RWPE2 (cell line): ENCODE data around the gene UGT1A3.

Experiments
- ATAC-seq: fragments of 200-7000 bp; cut with Tn5 transposase; 3 replicates; pipeline ENCODE4 v1.9.1; 2021; ENCODE audit warnings: low read depth
- DNase-seq: peaks from one replicate; pipeline ENCODE4 v3.0.0-alpha.2; 2020; ENCODE audit warnings: low spot score
- H3K27ac ChIP-seq: fragments of 450-650 bp; 2 replicates; pipeline ENCODE4 v1.5.1; 2017; ENCODE audit warnings: mild to moderate bottlenecking; ENCODE audit not compliant: poor library complexity, severe bottlenecking
- H3K27me3 ChIP-seq: fragments of 250-450 bp; sonication (Bioruptor Pico); 2 replicates; pipeline ENCODE4 v1.5.1; 2021; ENCODE audit warnings: mild to moderate bottlenecking, moderate library complexity; ENCODE audit not compliant: insufficient read depth, poor library complexity, severe bottlenecking
- H3K36me3 ChIP-seq: fragments of 250-450 bp; sonication (Bioruptor Pico); 2 replicates; pipeline ENCODE4 v1.5.1; 2020; ENCODE audit warnings: low read depth, mild to moderate bottlenecking, moderate library complexity
- H3K4me1 ChIP-seq: fragments of 250-450 bp; sonication (Bioruptor Pico); 2 replicates; pipeline ENCODE4 v1.5.1; 2021; ENCODE audit warnings: mild to moderate bottlenecking, moderate library complexity; ENCODE audit not compliant: insufficient read depth, poor library complexity, severe bottlenecking
- H3K4me3 ChIP-seq: fragments of 250-450 bp; sonication (Bioruptor Pico); 2 replicates; pipeline ENCODE4 v1.5.1; 2021; ENCODE audit warnings: mild to moderate bottlenecking, moderate library complexity; ENCODE audit not compliant: severe bottlenecking
- H3K9me3 ChIP-seq: fragments of 250-450 bp; sonication (Bioruptor Pico); 2 replicates; pipeline ENCODE4 v1.5.1; 2021; ENCODE audit warnings: mild to moderate bottlenecking, moderate library complexity; ENCODE audit not compliant: severe bottlenecking
- CTCF ChIP-seq: fragments of 450-650 bp; IDR thresholded peaks from one replicate; pipeline ENCODE4 v1.5.1; 2017; ENCODE audit warnings: mild to moderate bottlenecking, moderate library complexity; ENCODE audit not compliant: poor library complexity, severe bottlenecking

Gene UGT1A3

GRCh38 chr2:233764761-233765160 is 35.9 kb downstream of the UGT1A3 start:
- no peak for TF ChIP-seq CTCF
- no peak overlapping the region for H3K27ac ChIP-seq
- H3K4me1 ChIP-seq = peaks cover 13% of the 10 kb centered on the region
- DNase-seq (no peak), ATAC-seq (no peak)
- no peaks in the 10 kb centered on the region for H3K36me3 ChIP-seq
- H3K4me3 ChIP-seq = no peak overlapping the region
- H3K27me3 ChIP-seq = no peaks in the 10 kb centered on the region
- H3K9me3 ChIP-seq = no peaks in the 10 kb centered on the region

GRCh38 chr2:233766416-233766815 is 37.6 kb downstream of the UGT1A3 start:
- ATAC-seq (no peak), DNase-seq (no peak)
- TF ChIP-seq CTCF = no peak
- Histone ChIP-seq H3K4me1 (peaks cover 8% of the 10 kb centered on the region), H3K9me3 (no peaks in the 10 kb centered on the region), H3K4me3 (no peak overlapping the region), H3K36me3 (no peaks in the 10 kb centered on the region), H3K27me3 (no peaks in the 10 kb centered on the region), H3K27ac (no peak overlapping the region)

GRCh38 chr2:233768076-233768475 is 39.2 kb downstream of the UGT1A3 start:
- H3K36me3 ChIP-seq = no peaks in the 10 kb centered on the region
- H3K4me1 ChIP-seq = peaks cover 4% of the 10 kb centered on the region
- no peak overlapping the region for H3K4me3 ChIP-seq
- no peak overlapping the region for H3K27ac ChIP-seq
- DNase-seq (no peak), ATAC-seq (no peak)
- no peaks in the 10 kb centered on the region for H3K9me3 ChIP-seq
- TF ChIP-seq CTCF = no peak
- no peaks in the 10 kb centered on the region for H3K27me3 ChIP-seq

- Histone ChIP-seq H3K4me1 (peaks cover 2% of the 10 kb centered on the region), H3K27me3 (no peaks in the 10 kb centered on the region), H3K27ac (no peak overlapping the region), H3K9me3 (no peaks in the 10 kb centered on the region), H3K36me3 (no peaks in the 10 kb centered on the region), H3K4me3 (no peak overlapping the region)
- no peak for TF ChIP-seq CTCF
- DNase-seq (no peak), ATAC-seq (no peak)
Measured at GRCh38 chr2:233769260-233769659, 40.4 kb downstream of the UGT1A3 start.

- no peaks in the 10 kb centered on the region for H3K4me1 ChIP-seq
- ATAC-seq = no peak
- no peak for TF ChIP-seq CTCF
Measured at GRCh38 chr2:233772153-233772552, 43.3 kb downstream of the UGT1A3 start.

More at GRCh38 chr2:233772153-233772552, 43.3 kb downstream of the UGT1A3 start:
- Histone ChIP-seq H3K27ac (no peak overlapping the region), H3K4me3 (no peak overlapping the region), H3K36me3 (no peaks in the 10 kb centered on the region), H3K9me3 (no peaks in the 10 kb centered on the region), H3K27me3 (no peaks in the 10 kb centered on the region)
- no peak for DNase-seq
